GM23338 (cell line): ENCODE measurements around the gene C14orf119. TPM values are rescaled to one million over a fixed set of nuclear protein-coding genes. Genes with fewer than 3 reads are reported as not detected.

ENCODE experiments used
- ATAC-seq: fragments of 200-7000 bp; cut with Tn5 transposase; 3 replicates; pipeline ENCODE4 v1.9.1; 2020
- DNase-seq: peaks from one replicate; pipeline ENCODE4 v3.0.0-alpha.2; 2015; ENCODE audit warnings: low spot score
- H2AFZ ChIP-seq: fragments of 200-600 bp; sonication (generic); 2 replicates; pipeline ENCODE4 v1.8.0; 2016; ENCODE audit warnings: antibody characterized with exemption, mild to moderate bottlenecking, moderate library complexity
- H3F3A ChIP-seq: fragments of 200-600 bp; sonication (generic); replicated peaks from 2 replicates; pipeline ENCODE4 v1.8.0; 2017; ENCODE audit warnings: antibody characterized with exemption, mixed run types, low read depth
- H3K27ac ChIP-seq: fragments of 200-600 bp; sonication (generic); 2 replicates; pipeline ENCODE4 v1.6.1; 2016; ENCODE audit warnings: low read depth
- H3K27me3 ChIP-seq: fragments of 200-600 bp; sonication (generic); 2 replicates; pipeline ENCODE4 v1.8.0; 2016; ENCODE audit warnings: mild to moderate bottlenecking, mixed run types, moderate library complexity; ENCODE audit not compliant: insufficient read depth
- H3K36me3 ChIP-seq: fragments of 200-600 bp; sonication (generic); 2 replicates; pipeline ENCODE4 v1.8.0; 2016; ENCODE audit warnings: mild to moderate bottlenecking; ENCODE audit not compliant: insufficient read depth
- H3K4me1 ChIP-seq: fragments of 200-600 bp; sonication (generic); 2 replicates; pipeline ENCODE4 v1.8.0; 2016; ENCODE audit warnings: mild to moderate bottlenecking, moderate library complexity; ENCODE audit not compliant: insufficient read depth
- H3K4me2 ChIP-seq: fragments of 200-600 bp; sonication (generic); 2 replicates; pipeline ENCODE4 v1.7.1; 2017; ENCODE audit warnings: mixed run types
- H3K4me3 ChIP-seq: fragments of 200-600 bp; sonication (generic); 2 replicates; pipeline ENCODE4 v1.6.1; 2016; ENCODE audit warnings: mixed run types
- H3K79me2 ChIP-seq: fragments of 200-600 bp; sonication (generic); replicated peaks from 2 replicates; pipeline ENCODE4 v1.8.0; 2017; ENCODE audit warnings: mild to moderate bottlenecking; ENCODE audit not compliant: insufficient read depth
- H3K9me2 ChIP-seq: fragments of 200-600 bp; sonication (generic); 2 replicates; pipeline ENCODE4 v1.8.0; 2017; ENCODE audit not compliant: insufficient read depth
- H4K20me1 ChIP-seq: fragments of 200-600 bp; sonication (generic); replicated peaks from 2 replicates; pipeline ENCODE4 v1.8.0; 2017; ENCODE audit warnings: mild to moderate bottlenecking; ENCODE audit not compliant: insufficient read depth
- H3K27ac Mint-ChIP-seq: 2 replicates; pipeline ENCODE4 v1.8.0; 2020; ENCODE audit warnings: inconsistent platforms, mild to moderate bottlenecking, moderate library complexity, mixed read lengths
- H3K27me3 Mint-ChIP-seq: 3 replicates; pipeline ENCODE4 v1.8.0; 2022; ENCODE audit warnings: low read depth, mild to moderate bottlenecking, moderate library complexity, mixed read lengths, inconsistent platforms; ENCODE audit not compliant: insufficient read depth, poor library complexity
- H3K36me3 Mint-ChIP-seq: 3 replicates; pipeline ENCODE4 v1.8.0; 2021; ENCODE audit warnings: low read depth, mild to moderate bottlenecking, inconsistent platforms, moderate library complexity, mixed read lengths
- H3K4me1 Mint-ChIP-seq: 3 replicates; pipeline ENCODE4 v1.8.0; 2020; ENCODE audit warnings: mild to moderate bottlenecking, inconsistent platforms, mixed read lengths
- H3K4me3 Mint-ChIP-seq: 3 replicates; pipeline ENCODE4 v1.8.0; 2021; ENCODE audit warnings: moderate library complexity, mild to moderate bottlenecking, inconsistent platforms, mixed read lengths
- H3K9me3 Mint-ChIP-seq: 3 replicates; pipeline ENCODE4 v1.8.0; 2020; ENCODE audit warnings: moderate library complexity, mild to moderate bottlenecking, inconsistent platforms, mixed read lengths
- CREB1 ChIP-seq: fragments of 250-450 bp; sonication (Bioruptor Pico); IDR thresholded peaks from 2 replicates; pipeline ENCODE4 v1.5.0; 2020; ENCODE audit warnings: low read depth, mild to moderate bottlenecking, moderate library complexity
- CTCF ChIP-seq, 2 experiments: fragments of 200-600 bp in 1 of 2; sonication (generic) in 1 of 2; conservative IDR thresholded peaks; 2 replicates each; pipeline versions ENCODE4 v1.5.1 to v1.6.1; 2016 to 2017; ENCODE audit warnings: antibody characterized with exemption in 2 of 2, low read depth in 2 of 2, mild to moderate bottlenecking in 2 of 2, moderate library complexity in 1 of 2
- ETS1 ChIP-seq: IDR thresholded peaks from 2 replicates; pipeline ENCODE4 v1.6.1; 2016; ENCODE audit warnings: antibody characterized with exemption
- EZH2 ChIP-seq: fragments of 200-600 bp; sonication (generic); IDR thresholded peaks from one replicate; pipeline ENCODE4 v1.8.0; 2017; ENCODE audit warnings: antibody characterized with exemption, mild to moderate bottlenecking, low read depth; ENCODE audit not compliant: unreplicated experiment
- EZH2phosphoT487 ChIP-seq: fragments of 200-600 bp; sonication (generic); IDR thresholded peaks from one replicate; pipeline ENCODE4 v1.8.1; 2018; ENCODE audit warnings: antibody characterized with exemption; ENCODE audit not compliant: unreplicated experiment
- JUNB ChIP-seq: IDR thresholded peaks from one replicate; pipeline ENCODE4 v1.6.1; 2016; ENCODE audit warnings: antibody characterized with exemption; ENCODE audit not compliant: unreplicated experiment
- NANOG ChIP-seq: IDR thresholded peaks from 2 replicates; pipeline ENCODE4 v1.6.1; 2016; ENCODE audit warnings: antibody characterized with exemption, borderline replicate concordance
- POLR2AphosphoS5 ChIP-seq: IDR thresholded peaks from 2 replicates; pipeline ENCODE4 v1.6.1; 2016; ENCODE audit warnings: antibody characterized with exemption, low read depth
- REST ChIP-seq: IDR thresholded peaks from one replicate; pipeline ENCODE4 v1.6.1; 2018; ENCODE audit warnings: antibody characterized with exemption; ENCODE audit not compliant: unreplicated experiment
- STAT1 ChIP-seq: IDR thresholded peaks from one replicate; pipeline ENCODE4 v1.6.1; 2016; ENCODE audit warnings: antibody characterized with exemption; ENCODE audit not compliant: unreplicated experiment
- ZNF114 ChIP-seq: fragments of 250-450 bp; sonication (Bioruptor Pico); IDR thresholded peaks from 2 replicates; pipeline ENCODE4 v1.5.0; 2020; ENCODE audit warnings: mild to moderate bottlenecking, moderate library complexity
- ZNF331 ChIP-seq: fragments of 250-450 bp; sonication (Bioruptor Pico); IDR thresholded peaks from 2 replicates; pipeline ENCODE4 v1.5.0; 2020; ENCODE audit warnings: low read depth, mild to moderate bottlenecking, moderate library complexity
- ZNF462 ChIP-seq: fragments of 250-450 bp; sonication (Bioruptor Pico); IDR thresholded peaks from 2 replicates; pipeline ENCODE4 v1.5.0; 2020; ENCODE audit warnings: mild to moderate bottlenecking, moderate library complexity
- polyA plus RNA-seq: library from polyadenylated mRNA; unstranded; fragments of >200 nt; fragmentation: Nextera tagmentation; extraction: Ambion mirVana; gene quantifications from 2 replicates; pipeline ENCODE4 v1.2.1, GENCODE V29; 2016
- total RNA-seq: library from RNA; depleted of rRNA; stranded (reverse); fragments of >200 nt; shearing (Covaris generic); gene quantifications from 2 replicates; pipeline ENCODE4 v1.2.3, GENCODE V29; 2014

Gene C14orf119
- total and polyA plus RNA-seq, 2 experiments from 2014 or later, result 49.4 to 118 TPM

GRCh38 chr14:23148591-23149249, 53.4 kb downstream of the C14orf119 start:
- no peaks in the 10 kb centered on the region; the same call in 1 of the 2 replicates for H3K4me1 ChIP-seq
- peaks cover 16% of the 10 kb centered on the region for H3K36me3 ChIP-seq
- no peaks in the 10 kb centered on the region; the same call in 1 of the 3 replicates for H3K9me3 Mint-ChIP-seq
- H3K4me3 ChIP-seq, result no peak overlapping the region
- peaks cover 13% of the 10 kb centered on the region for H3K4me1 Mint-ChIP-seq
- H3K36me3 Mint-ChIP-seq, result peaks cover 49% of the 10 kb centered on the region
- no peaks in the 10 kb centered on the region for H3K27me3 ChIP-seq
- no peak overlapping the region for H3K4me2 ChIP-seq
- no peak overlapping the region for H3K4me3 Mint-ChIP-seq
- H3K9me2 ChIP-seq, result peaks cover 6% of the 10 kb centered on the region; the same call in 1 of the 2 replicates
- 0 out of 2 replicates have a peak, but pooled peaks cover 3% of the 10 kb centered on the region for H3F3A ChIP-seq
- H4K20me1 ChIP-seq, result peaks cover 5% of the 10 kb centered on the region
- no peaks in the 10 kb centered on the region for H3K79me2 ChIP-seq
- TF ChIP-seq EZH2phosphoT487 (no peak), CTCF (conservative IDR thresholded peaks at IDR 0.05; ENCODE audit: low read depth in 2 of 2) (no peak), ZNF462 (CRISPR knock-in tag) (no peak), CREB1 (CRISPR knock-in tag) (no peak), ETS1 (no peak), JUNB (no peak), EZH2 (no peak), STAT1 (no peak), REST (no peak), ZNF114 (CRISPR knock-in tag) (no peak), ZNF331 (CRISPR knock-in tag) (no peak), POLR2AphosphoS5 (no peak), NANOG (no peak)
- ATAC-seq, result no peak
- H3K27ac Mint-ChIP-seq, result no peak overlapping the region; the same call in 1 of the 2 replicates
- H2AFZ ChIP-seq, result no peak overlapping the region
- no peak overlapping the region for H3K27ac ChIP-seq
- peaks cover 2% of the 10 kb centered on the region for H3K27me3 Mint-ChIP-seq
- DNase-seq, result no peak
